Neuronal stem cell (in vitro differentiated cells): ENCODE results near the gene STK10.
A peak's percentile ranks its signal among the peaks of the same experiment; 100 is the strongest.

Experiments used
- DNase-seq: peaks from one replicate; pipeline ENCODE4 v3.0.0-alpha.2; 2013; ENCODE audit warnings: low spot score
- H2AFZ ChIP-seq: one replicate; pipeline ENCODE4 v1.6.1; 2013; ENCODE audit warnings: mild to moderate bottlenecking, low read length, inconsistent platforms
- H2AK5ac ChIP-seq: 2 replicates; pipeline ENCODE4 v1.6.1; 2013; ENCODE audit warnings: low read depth, mild to moderate bottlenecking, inconsistent platforms, low read length, moderate library complexity, mixed read lengths
- H2BK120ac ChIP-seq: 2 replicates; pipeline ENCODE4 v1.6.1; 2013; ENCODE audit warnings: low read depth, mild to moderate bottlenecking, inconsistent platforms, low read length, moderate library complexity, mixed read lengths
- H2BK12ac ChIP-seq: one replicate; pipeline ENCODE4 v1.6.1; 2013; ENCODE audit warnings: low read length, inconsistent platforms
- H2BK15ac ChIP-seq: 2 replicates; pipeline ENCODE4 v1.6.1; 2013; ENCODE audit warnings: mild to moderate bottlenecking, low read length, inconsistent platforms, mixed read lengths
- H2BK5ac ChIP-seq: one replicate; pipeline ENCODE4 v1.6.1; 2013; ENCODE audit warnings: inconsistent platforms, mild to moderate bottlenecking, low read length, moderate library complexity
- H3K14ac ChIP-seq: one replicate; pipeline ENCODE4 v1.6.1; 2013; ENCODE audit warnings: low read length, inconsistent platforms
- H3K18ac ChIP-seq: 2 replicates; pipeline ENCODE4 v1.6.1; 2013; ENCODE audit warnings: low read length, inconsistent platforms
- H3K23ac ChIP-seq: 2 replicates; pipeline ENCODE4 v1.6.1; 2013; ENCODE audit warnings: low read depth, mild to moderate bottlenecking, mixed read lengths, low read length, inconsistent platforms; ENCODE audit not compliant: poor library complexity
- H3K27ac ChIP-seq: replicated peaks from 3 replicates; pipeline ENCODE4 v1.5.1; 2013; ENCODE audit warnings: low read length, inconsistent platforms
- H3K27me3 ChIP-seq, 3 experiments: 2 replicates each; pipeline ENCODE4 v1.6.1; 2013; ENCODE audit warnings: low read length in 3 of 3, mild to moderate bottlenecking in 2 of 3, inconsistent platforms in 1 of 3, low read depth in 1 of 3, mixed read lengths in 1 of 3, moderate library complexity in 1 of 3; ENCODE audit not compliant: control insufficient read depth in 3 of 3, insufficient read depth in 3 of 3
- H3K36me3 ChIP-seq, 2 donors: replicated peaks in 1 of 2; 2 replicates each; pipeline ENCODE4 v1.6.1; 2013; ENCODE audit warnings: low read length in 2 of 2; ENCODE audit not compliant: control insufficient read depth in 2 of 2, insufficient read depth in 2 of 2
- H3K4ac ChIP-seq: 2 replicates; pipeline ENCODE4 v1.6.1; 2013; ENCODE audit warnings: inconsistent platforms, mild to moderate bottlenecking, low read length, moderate library complexity
- H3K4me1 ChIP-seq, 2 donors: 1 replicate in 1 of 2; 2 replicates in 1 of 2; pipeline ENCODE4 v1.6.1; 2013; ENCODE audit warnings: low read length in 2 of 2, low read depth in 1 of 2; ENCODE audit not compliant: control insufficient read depth in 2 of 2, insufficient read depth in 1 of 2
- H3K4me2 ChIP-seq: one replicate; pipeline ENCODE4 v1.6.1; 2013; ENCODE audit warnings: mild to moderate bottlenecking, low read length, inconsistent platforms; ENCODE audit not compliant: insufficient read depth, poor library complexity, severe bottlenecking
- H3K4me3 ChIP-seq, 2 donors: 2 replicates each; pipeline ENCODE4 v1.5.1; 2013; ENCODE audit warnings: low read length in 2 of 2, mild to moderate bottlenecking in 2 of 2, inconsistent platforms in 1 of 2, moderate library complexity in 1 of 2
- H3K79me1 ChIP-seq: one replicate; pipeline ENCODE4 v1.6.1; 2013; ENCODE audit warnings: low read depth, mild to moderate bottlenecking, inconsistent platforms, low read length, moderate library complexity
- H3K9ac ChIP-seq: one replicate; pipeline ENCODE4 v1.6.1; 2013; ENCODE audit warnings: mild to moderate bottlenecking, low read depth, low read length, inconsistent platforms; ENCODE audit not compliant: poor library complexity
- H3K9me3 ChIP-seq, 2 donors: replicated peaks in 1 of 2; 2 replicates each; pipeline versions ENCODE3 to v1.6.1; 2013; ENCODE audit warnings: low read length in 2 of 2, mild to moderate bottlenecking in 2 of 2, inconsistent platforms in 1 of 2, low read depth in 1 of 2, mixed read lengths in 1 of 2, moderate library complexity in 1 of 2; ENCODE audit not compliant: control insufficient read depth in 2 of 2, insufficient read depth in 1 of 2
- H4K8ac ChIP-seq: one replicate; pipeline ENCODE4 v1.6.1; 2013; ENCODE audit warnings: low read depth, mild to moderate bottlenecking, inconsistent platforms, low read length, moderate library complexity
- H4K91ac ChIP-seq: one replicate; pipeline ENCODE4 v1.6.1; 2013; ENCODE audit warnings: low read length, low read depth, mild to moderate bottlenecking, inconsistent platforms; ENCODE audit not compliant: poor library complexity
- WGBS, 2 donors: extraction: QIAGEN DNeasy Blood & Tissue Kit; methylation state at CpG; one replicate each; pipeline ENCODE4 v1.1.7; 2013; ENCODE audit warnings: missing lambda C conversion rate in 2 of 2, mixed read lengths in 1 of 2; ENCODE audit not compliant: insufficient read length in 2 of 2, insufficient replicate concordance in 1 of 2; ENCODE audit errors: extremely low coverage in 2 of 2; 5-methylcytosine and 5-hydroxymethylcytosine counted together

Gene STK10

GRCh38 chr5:172079876-172080275, 108.1 kb downstream of the STK10 start:
- H3K9ac ChIP-seq, result no peak overlapping the region
- no peak overlapping the region for H2AFZ ChIP-seq
- H2BK120ac ChIP-seq, result no peak overlapping the region
- H2BK5ac ChIP-seq, result no peak overlapping the region
- H4K91ac ChIP-seq, result no peak overlapping the region
- no peak overlapping the region for H3K4me2 ChIP-seq
- H4K8ac ChIP-seq, result no peak overlapping the region
- H3K4me1 ChIP-seq, result peaks cover 6 to 13% of the 10 kb centered on the region in 2 donors
- H2AK5ac ChIP-seq, result no peak overlapping the region
- H3K18ac ChIP-seq, result no peak overlapping the region
- no peak overlapping the region for H2BK12ac ChIP-seq
- H2BK15ac ChIP-seq, result no peak overlapping the region
- no peak overlapping the region for H3K4me3 ChIP-seq
- WGBS, 2 donors, result no CpG with 5 or more reads among the region's 4 CpGs
- no peaks in the 10 kb centered on the region for H3K27me3 ChIP-seq
- no peak overlapping the region for H3K4ac ChIP-seq
- H3K79me1 ChIP-seq, result no peaks in the 10 kb centered on the region
- H3K36me3 ChIP-seq, result peaks cover 0 to 3% of the 10 kb centered on the region in 2 donors
- H3K27ac ChIP-seq, result no peak overlapping the region
- no peak for DNase-seq
- H3K9me3 ChIP-seq, result peaks cover 0 to 5% of the 10 kb centered on the region in 2 donors
- no peak overlapping the region for H3K14ac ChIP-seq
- no peak overlapping the region for H3K23ac ChIP-seq

GRCh38 chr5:172078726-172079345, 109.2 kb downstream of the STK10 start:
- Histone ChIP-seq H2AFZ (no peak overlapping the region), H4K8ac (no peak overlapping the region), H3K4ac (no peak overlapping the region), H3K9me3 (peaks cover 0 to 5% of the 10 kb centered on the region in 2 donors), H2AK5ac (no peak overlapping the region), H3K79me1 (no peaks in the 10 kb centered on the region), H4K91ac (no peak overlapping the region), H3K36me3 (peaks cover 0 to 3% of the 10 kb centered on the region in 2 donors), H3K27ac (no peak overlapping the region), H2BK15ac (no peak overlapping the region), H3K18ac (no peak overlapping the region), H2BK5ac (no peak overlapping the region), H3K4me3 (no peak overlapping the region), H3K9ac (no peak overlapping the region), H2BK120ac (no peak overlapping the region), H2BK12ac (no peak overlapping the region), H3K4me1 (peaks cover 6 to 13% of the 10 kb centered on the region in 2 donors), H3K14ac (no peak overlapping the region), H3K23ac (no peak overlapping the region), H3K4me2 (no peak overlapping the region), H3K27me3 (no peaks in the 10 kb centered on the region)
- no peak for DNase-seq
- WGBS, 2 donors, result no CpG with 5 or more reads among the region's 8 CpGs

GRCh38 chr5:172077664-172078425, 110.2 kb downstream of the STK10 start:
- Histone ChIP-seq H3K4me1 (peaks cover 6 to 13% of the 10 kb centered on the region in 2 donors), H3K4me2 (no peak overlapping the region), H3K4ac (no peak overlapping the region), H2BK5ac (no peak overlapping the region), H3K79me1 (no peaks in the 10 kb centered on the region), H3K36me3 (peaks cover 0 to 3% of the 10 kb centered on the region in 2 donors), H2BK15ac (no peak overlapping the region), H3K9ac (no peak overlapping the region), H2BK120ac (no peak overlapping the region), H3K18ac (no peak overlapping the region), H4K91ac (no peak overlapping the region), H2AFZ (no peak overlapping the region), H3K14ac (no peak overlapping the region), H3K27me3 (no peaks in the 10 kb centered on the region), H2BK12ac (no peak overlapping the region), H3K4me3 (no peak overlapping the region), H3K23ac (no peak overlapping the region), H3K27ac (no peak overlapping the region), H3K9me3 (peaks cover 0 to 5% of the 10 kb centered on the region in 2 donors), H2AK5ac (no peak overlapping the region), H4K8ac (no peak overlapping the region)
- no CpG with 5 or more reads among the region's 9 CpGs for WGBS, 2 donors
- no peak for DNase-seq

DNA sequence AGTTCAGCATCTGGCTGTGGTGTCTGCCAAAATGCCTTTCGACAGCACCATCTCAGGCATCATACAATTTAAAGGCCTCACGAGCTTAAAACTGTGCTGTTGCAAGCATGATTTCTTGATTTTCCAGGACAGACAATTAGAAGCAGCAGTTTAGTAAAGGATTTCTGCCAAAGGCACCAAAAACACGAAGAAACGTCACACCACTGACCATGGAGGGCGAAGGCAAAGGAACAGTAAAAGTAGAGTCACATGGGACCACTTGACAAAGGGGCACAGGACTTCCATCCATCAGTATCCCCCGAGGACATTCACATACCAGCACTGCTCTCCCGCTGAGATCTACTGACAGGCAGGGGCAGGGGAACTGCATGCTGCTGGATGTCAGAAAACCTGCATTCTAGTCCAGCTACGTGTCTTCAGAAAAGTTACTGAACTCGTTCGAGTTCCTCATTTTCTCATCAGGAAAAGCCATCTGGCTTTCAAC, 111.2 kb downstream of the STK10 start:
- WGBS, 2 donors, result no CpG with 5 or more reads among the region's 10 CpGs
- no peak overlapping the region for H3K27ac ChIP-seq
- peak overlapping the region; percentile 21 for H2AFZ ChIP-seq
- H3K4ac ChIP-seq, result no peak overlapping the region
- H3K4me3 ChIP-seq, result no peak overlapping the region
- no peak overlapping the region for H3K4me2 ChIP-seq
- no peak overlapping the region for H2BK120ac ChIP-seq
- H3K9me3 ChIP-seq, result peaks cover 0 to 5% of the 10 kb centered on the region in 2 donors
- H3K4me1 ChIP-seq, result peaks cover 6 to 13% of the 10 kb centered on the region in 2 donors
- H2BK12ac ChIP-seq, result no peak overlapping the region
- no peak overlapping the region for H3K14ac ChIP-seq
- no peak overlapping the region for H2BK15ac ChIP-seq
- no peak for DNase-seq
- no peak overlapping the region for H3K9ac ChIP-seq
- peak overlapping the region; percentile 13 for H3K18ac ChIP-seq
- H4K8ac ChIP-seq, result no peak overlapping the region
- H4K91ac ChIP-seq, result no peak overlapping the region
- no peaks in the 10 kb centered on the region for H3K27me3 ChIP-seq
- H2AK5ac ChIP-seq, result no peak overlapping the region
- no peak overlapping the region for H2BK5ac ChIP-seq
- no peak overlapping the region for H3K23ac ChIP-seq
- no peaks in the 10 kb centered on the region for H3K79me1 ChIP-seq
- H3K36me3 ChIP-seq, result peaks cover 0 to 3% of the 10 kb centered on the region in 2 donors
